GM19239 (cell line): Measurements from ENCODE around the gene PXN.

Experiments used
- DNase-seq: peaks from one replicate; pipeline ENCODE4 v3.0.0; 2011; ENCODE audit warnings: low spot score; ENCODE audit not compliant: insufficient read length
- FAIRE-seq: peaks from 2 replicates; lab custom pipeline; 2011; peaks lifted over from hg19 to GRCh38; lab: Jason Lieb, UNC

Gene PXN

DNA sequence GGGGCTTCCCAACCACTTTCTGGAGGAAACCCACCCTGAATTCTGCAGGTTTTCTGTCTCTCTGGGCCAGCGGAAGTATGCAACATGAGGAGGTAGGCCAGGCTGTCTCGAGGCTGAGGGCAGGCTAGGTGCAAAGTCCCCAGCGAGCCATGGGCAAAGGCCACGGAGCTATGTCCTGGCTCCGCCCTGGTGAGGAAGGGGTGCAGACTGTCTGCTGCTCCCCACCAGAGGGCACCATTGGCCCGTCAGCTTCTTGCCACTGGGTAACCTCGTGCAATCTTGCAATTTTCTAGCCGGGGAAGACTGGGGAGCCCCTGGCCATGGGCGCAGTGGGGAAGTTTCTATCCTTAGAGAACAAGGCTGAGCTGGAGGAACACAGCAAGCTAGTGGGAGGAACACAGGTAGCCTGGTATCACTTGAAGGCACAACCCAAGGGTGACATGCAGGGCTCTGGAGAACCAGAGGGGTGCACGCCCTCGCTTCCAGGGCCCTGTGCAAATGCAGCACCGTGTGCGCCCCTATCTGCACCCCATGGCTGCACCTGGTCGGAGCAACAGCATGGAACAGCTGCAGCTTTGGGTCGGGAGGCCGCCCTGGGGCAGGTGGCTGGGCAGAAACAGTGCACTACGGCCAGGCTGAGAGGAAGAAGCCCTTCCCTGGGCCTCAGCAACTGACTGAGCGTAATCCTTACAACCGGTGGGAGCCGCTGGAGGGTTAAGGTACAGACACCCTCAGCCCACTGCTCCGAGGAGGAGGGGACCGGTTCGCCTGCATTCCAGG is 37.0 kb downstream of the PXN start:
- FAIRE-seq = peak; percentile 56
- peak; percentile 93 for DNase-seq

DNA sequence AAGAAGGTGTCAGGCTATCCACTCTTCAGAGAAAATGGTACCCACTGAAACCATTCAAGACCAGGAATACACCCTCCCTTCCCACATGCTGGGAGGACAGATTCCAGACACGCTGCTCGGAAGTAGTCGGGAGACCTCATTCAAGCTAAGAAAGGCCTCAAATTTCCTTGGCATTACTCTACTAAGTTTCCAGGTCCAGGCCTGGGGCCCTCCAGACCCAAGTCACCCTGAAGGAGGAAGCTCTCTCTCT is 37.6 kb downstream of the PXN start:
- DNase-seq (no peak), FAIRE-seq (no peak)

DNA sequence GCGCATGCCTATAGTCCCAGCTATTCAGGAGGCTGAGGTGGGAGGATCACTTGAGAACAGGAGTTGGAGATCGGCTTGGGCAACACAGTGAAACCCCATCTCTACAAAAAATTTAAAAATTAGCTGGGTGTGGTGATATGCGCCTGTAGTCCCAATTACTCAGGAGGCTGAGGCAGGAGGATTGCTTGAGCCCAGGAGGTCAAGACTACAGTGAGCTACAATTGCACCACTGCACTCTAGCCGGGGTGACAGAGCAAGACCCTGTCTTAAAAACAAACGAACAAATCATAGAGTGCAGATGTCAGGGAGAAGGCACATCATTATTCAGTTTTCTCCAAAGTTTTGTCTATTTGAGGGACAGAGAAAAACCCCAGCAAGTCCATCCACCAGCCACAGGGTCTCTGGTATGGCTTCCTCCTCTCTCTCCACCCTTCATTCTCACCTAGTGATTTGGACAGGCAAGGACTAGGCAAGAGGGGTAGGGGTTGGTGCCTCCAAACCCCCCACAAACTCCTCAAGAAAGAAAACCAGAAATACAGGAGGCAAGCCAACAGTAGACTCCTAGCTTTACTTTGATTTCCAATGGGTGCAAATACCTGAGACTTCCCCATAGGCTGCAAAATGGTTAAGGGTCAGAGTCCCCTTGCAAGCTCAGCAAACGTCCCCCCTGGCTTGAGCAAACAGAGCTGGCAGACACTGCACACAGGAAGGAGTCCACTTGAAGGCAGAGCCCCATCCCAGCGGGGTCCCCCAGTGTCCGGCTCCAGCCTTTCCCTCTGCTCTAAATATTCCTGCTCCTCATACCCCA is 38.1 kb downstream of the PXN start:
- FAIRE-seq (no peak), DNase-seq (no peak)

DNA sequence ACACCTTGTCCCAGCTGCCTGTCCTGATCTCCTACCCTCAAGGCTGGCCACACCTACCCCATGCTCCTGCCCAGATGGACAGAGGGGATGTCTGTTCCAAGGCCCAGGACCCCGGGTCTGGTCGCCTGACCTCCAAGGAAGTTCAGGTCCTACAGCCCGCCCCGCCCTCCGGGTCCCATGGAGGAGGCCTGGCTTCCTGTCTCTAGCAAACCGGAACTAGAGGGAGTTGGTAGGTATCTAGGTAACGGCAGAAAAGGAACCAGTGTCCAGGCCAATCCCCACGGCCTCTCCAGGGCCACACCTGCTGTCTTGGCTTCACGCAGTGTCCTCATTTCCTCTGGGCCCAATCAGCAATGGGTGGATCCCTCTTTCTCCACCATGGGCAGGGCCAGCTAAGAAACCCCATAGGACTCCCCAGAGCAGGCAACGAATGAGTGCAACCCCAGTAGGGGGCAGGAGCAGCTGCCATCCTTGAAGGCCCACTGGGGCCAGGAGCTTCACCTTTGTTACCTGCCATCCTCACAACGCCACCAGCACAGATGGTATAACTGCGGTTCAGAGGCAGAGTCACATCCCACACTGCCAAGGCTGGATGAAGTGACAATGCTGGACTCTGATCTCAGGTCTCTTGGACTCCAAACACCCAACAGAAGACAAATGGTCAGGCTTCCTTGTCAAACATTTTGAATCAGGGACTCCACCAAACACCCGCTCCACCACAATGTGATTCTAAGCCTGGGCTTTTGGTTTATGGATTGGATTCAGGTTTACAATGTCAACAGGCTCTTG is 39.5 kb downstream of the PXN start:
- FAIRE-seq = no peak
- peak; percentile 51 for DNase-seq

DNA sequence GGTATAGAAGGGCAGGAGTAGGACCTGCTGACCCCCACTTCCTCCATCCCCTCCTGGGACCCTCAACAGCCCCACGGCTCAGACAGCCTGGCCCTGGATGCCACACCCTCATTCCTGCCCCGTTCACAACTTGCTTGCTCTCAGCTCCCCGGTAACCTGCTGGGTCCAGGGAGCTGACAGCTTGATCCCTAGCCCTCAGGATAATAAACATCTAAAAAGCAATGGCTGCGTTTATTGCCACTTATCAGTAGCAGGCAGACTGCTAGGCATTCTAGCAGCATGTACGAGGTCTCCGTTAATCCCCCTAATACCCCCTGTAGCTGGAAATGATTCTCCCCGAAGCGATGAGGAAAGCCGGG is 40.4 kb downstream of the PXN start:
- no peak for DNase-seq
- FAIRE-seq = no peak

DNA sequence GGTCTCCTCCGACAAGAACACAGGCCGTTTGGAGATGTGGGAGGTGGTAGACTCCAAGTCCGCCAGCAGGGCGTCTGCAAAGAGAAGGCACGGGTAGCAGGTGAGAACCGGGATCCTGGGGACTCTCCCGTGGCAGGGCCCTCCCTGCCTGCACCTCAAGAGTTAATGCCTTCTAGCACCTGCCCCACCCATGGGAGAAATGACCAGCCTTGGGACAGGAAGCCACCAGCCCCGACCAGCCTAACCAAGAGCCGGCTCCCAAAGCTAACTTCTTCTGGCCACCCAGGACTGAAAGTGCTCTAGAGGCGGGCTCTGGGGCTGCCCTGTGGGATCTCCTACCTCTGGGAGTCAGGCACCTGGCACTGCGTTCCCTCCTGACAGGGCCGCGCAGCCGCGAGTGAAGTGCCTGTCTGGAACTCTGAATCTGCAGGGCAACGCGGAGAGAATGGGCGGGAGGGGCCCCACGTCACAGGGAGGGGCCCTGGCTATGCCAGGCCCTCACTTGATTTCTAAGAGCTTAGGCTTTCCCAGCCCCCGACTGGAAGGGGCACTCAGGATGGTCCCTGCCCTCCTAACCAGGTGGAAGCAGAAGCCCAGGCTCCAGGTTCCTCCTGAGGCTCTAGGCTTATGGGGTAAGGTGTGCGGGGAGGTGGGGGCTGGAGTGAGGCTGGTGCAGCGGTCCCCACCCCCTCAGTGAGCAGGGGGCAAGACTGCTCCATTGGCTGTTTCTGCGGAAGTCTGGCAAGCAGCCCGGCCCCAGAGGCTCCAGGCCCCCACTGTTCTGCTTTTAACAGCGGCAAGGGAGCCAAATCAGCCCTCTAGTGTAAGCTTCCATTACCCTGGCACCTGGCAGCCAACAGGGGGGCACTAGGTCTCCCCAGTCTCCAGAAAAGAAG is 41.0 kb downstream of the PXN start:
- DNase-seq (no peak), FAIRE-seq (no peak)

DNA sequence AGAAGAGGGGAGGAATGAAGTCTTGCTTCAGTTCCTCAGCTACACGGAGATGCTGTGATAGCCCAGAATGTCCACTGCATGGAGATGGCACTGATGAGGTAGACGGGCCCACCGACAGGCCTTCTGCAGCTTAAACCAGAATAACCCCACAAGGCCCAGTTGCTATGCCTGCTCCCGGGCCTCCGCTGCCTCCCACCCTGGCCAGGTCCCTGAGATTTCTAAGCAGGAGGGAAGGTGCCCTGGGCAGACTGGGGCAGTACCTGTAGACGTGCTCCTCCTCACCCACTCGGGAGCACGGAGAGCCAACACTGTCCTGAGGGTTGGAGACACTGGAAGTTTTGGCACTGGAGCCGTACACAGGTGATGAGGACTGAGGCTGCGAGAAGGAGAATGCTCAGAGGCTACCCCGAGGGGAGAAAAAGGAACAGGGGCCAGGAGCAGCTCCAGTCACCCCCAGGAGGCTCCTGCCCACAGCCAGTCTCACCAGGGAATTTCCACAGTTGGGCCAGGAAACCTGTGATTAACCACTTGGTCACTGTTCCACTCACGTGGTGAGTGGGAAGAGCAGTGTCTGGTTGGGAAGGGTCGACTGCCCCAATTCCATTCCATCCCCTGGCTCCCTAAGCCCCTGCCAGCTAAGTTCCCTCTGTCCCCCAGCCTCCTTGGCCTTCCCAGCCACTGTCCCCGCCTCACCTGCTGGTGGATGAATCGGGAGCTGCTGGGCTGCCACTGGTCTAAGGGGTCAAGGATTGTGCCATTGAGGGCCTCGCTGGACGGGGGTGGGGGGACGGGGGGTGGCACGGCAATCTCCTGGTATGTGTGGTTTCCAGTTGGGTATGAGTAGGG is 41.8 kb downstream of the PXN start:
- no peak for FAIRE-seq
- DNase-seq = no peak

DNA sequence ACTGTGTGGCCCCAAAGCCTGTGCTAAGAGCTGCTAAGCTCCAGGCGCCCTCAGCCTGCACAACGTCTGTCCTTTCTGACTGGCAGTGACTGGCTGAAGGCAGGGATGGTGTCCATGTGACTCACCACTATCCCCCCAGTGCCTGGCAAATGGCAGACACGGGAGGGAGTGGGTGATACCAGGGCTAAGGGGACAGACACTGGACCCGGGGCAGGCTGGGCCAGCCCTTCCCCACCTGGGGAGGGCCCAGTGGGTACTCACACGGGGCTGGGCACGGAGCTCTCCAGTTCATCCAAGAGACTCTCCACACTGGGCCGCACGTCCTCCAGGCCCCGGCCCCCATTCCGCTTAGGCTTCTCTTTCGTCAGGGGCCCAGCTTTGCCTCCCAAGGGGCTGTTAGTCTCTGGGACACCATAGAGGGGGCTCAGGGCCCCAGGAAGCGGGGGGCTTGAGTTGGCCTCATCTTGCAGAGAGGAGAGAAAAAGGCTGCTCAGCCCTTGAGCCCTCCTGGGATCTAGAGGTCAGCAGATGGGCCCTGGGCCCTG is 43.2 kb downstream of the PXN start:
- no peak for DNase-seq
- FAIRE-seq = no peak

DNA sequence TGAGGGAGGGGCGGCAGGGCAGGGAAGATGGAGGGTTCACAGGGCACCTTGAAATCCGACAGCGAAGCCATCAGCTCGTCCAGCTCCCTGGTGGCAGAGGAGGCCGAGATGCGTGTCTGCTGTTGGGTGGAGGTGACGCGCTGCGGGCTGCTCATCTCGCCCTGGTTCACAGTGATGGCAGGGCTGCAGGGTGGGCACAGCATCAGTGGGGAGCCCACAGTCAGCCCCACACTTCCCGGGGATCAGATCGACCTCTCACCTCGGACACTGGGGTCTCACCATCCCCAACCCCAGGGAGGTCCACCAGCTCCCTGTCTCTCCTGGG is 44.0 kb downstream of the PXN start:
- no peak for FAIRE-seq
- no peak for DNase-seq

DNA sequence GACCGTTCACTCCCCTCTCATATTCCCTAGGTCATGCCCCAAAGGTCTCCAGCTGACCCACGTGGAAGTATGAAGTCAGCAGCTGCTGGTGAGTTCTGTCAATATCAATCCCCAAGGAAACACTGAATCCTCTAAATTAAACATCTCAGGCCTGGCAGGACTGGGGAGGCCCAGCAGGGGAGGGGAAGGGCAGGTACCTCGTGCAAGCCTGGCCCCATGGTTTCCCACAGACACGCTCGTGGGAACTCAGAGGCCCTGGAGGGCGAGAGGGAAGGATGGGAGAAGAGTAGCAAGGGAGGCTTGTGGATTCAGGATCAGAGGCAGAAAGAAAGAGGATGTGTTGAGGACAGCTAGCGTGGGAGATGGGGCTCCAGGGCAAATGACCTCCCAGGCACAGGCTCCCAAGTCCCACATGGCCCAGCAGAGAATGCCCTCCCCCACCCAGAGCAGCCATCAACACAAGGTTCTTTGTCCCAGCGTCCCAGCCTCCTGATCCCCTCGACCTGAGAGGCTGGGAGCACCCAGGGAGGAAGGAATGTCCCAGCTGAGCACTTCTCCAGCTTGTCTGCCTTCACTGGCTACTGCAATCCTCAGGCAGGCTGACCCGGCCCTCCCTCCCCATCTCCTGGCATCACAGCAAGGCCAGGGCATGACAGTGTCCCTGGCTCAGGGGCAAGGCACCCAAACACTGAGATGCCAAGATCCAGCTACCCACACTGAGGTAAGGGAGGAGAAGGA is 44.5 kb downstream of the PXN start:
- DNase-seq = no peak
- no peak for FAIRE-seq

DNA sequence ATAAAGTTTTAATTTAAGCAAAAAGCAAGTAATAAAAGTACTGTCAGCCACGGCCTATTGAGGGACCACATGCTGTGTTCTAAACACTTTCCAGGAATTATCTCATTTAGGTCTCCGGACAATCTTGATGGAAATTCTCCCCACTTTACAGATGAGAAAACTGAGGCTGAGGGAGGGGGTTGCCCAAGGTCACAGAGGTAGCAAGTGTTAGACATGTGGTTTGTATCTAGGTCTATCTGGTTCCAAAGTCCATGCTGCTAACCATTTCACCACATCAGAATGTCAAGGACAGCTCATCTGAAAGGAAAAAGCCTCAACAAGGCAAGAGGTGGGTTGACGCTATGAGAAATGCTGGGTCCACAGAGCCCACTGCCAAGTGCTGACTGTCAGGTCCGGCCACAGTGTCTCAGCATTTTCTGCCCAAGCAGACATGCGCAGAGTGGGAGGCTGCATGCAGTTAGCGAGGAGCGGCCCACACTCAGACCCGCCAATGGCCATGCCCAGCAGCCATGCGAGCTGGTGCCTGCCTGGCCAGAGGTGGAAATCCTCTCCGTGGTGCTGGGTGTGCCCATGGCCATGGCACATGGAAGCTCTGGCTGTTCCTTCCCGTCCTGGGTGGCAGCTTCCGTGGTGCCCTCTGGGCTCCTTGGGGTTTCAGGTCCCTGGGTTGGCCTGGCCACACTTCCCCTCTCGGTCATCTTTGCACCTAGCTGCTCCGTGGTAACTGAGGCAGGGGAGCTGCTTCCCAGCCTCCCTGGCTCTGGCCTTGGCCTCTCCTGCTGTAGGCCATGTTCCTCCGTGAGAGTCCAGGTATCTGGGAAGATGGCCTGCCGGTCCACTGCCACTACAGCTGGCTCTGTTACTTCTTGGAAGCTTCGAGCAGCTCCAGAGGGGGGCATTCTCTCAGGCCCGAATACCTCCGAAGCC is 46.6 kb downstream of the PXN start:
- FAIRE-seq (no peak), DNase-seq (no peak)

DNA sequence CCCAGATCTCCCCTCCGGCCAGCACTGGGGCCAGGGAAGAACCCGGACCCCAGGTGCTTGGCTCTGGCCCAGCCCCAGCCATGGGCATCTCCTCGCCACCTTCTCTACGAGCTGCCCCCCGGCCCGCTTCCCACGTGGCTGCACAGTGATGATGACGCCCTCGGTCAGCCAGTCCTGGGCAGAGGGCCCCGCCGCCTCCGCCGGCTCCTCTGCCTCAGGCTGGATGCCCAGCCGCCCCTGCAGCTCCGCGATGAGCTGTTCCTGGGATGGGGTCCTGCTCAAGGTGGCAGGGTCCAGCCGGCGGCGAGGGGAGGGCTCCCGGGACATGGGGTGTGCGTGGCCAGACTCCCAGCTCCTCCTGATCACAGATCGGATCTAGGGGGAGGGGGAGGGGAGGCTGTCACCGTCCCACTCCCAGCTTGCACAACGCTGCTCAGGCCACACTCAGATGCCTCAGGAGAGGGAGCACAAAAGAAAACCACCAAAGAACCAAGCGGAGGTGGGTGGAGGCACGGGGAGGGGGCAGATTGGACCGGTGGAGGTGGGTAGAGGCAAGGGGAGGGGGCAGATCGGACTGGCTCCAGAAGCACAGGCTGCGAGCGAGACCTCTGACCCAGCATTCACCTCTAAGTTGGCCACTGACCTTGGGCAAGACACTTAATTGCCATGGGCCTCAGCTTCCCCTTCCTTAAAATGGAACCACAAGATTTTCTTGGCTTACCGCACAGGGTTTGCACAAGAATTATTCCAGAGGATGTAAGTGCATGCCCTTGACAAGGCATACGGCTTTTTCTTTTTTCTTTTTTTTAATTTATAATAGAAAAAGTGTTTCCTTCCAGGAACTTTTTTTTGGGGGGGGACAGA is 48.6 kb downstream of the PXN start:
- FAIRE-seq (no peak), DNase-seq (no peak)

DNA sequence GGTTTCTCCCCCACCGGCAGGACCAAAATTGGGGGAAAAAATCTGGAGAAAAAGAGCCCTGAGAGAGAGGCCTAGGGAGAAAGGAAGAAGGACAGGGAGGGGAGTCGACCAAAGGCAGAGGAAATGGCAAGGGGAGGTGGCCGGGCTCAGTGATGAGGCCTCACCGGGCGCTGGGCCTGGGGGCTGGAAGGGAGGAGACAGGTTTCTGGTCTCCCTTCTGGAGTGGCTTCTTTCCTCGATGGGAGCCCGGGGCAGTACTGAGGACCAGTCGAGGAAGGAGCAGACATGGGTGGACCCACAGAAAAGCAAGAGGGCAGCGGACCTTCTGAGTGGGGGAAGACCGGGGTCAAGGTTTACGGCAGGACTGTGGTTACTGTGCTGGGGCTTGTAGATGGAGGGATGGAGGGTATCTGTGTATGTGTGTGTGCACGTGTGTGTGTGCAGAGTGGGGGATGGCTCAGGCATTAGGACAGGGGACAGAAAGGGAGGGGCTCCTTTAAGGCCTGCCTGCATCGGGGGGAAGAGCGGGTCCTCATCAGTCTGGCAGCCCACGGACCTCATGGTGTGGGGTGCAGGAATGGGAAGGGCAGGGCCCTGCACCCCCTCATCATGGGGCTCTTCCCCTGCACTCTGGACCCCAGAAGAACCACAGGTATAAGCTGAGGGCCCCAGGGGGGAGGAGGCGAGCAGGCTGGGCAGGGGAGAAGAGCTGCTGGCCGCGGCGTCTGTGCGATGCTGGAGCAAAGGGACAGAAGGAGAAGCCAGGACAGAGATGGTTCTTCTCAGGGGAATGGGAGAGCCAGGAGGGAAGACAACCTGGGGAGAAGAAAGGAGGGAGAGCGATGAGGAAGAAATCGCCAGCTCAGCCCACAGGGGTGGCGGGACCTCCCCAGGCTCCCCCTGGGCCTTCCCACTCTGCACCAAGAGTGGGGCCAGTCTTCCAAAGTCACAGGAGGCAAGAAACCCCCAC is 49.5 kb downstream of the PXN start:
- DNase-seq (no peak), FAIRE-seq (no peak)

DNA sequence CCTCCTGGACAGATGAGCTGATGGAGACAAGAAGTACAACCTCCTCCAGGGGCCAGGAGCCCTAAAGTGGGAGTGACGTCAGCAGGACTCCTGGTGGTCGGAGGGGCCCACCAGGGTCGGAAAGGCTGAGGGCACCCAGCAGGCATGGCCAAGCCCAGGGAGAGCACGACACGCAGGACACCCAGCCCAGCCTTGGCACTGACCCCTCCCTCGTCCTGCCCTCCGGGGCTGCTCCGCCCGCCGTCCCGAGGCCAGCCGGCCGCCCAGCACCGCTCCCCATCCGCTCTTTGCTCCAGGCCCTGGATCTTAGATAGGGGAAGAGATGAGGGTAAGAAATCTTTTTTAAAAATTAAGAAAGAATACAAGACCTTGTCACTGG is 50.2 kb downstream of the PXN start:
- FAIRE-seq (no peak), DNase-seq (no peak)

DNA sequence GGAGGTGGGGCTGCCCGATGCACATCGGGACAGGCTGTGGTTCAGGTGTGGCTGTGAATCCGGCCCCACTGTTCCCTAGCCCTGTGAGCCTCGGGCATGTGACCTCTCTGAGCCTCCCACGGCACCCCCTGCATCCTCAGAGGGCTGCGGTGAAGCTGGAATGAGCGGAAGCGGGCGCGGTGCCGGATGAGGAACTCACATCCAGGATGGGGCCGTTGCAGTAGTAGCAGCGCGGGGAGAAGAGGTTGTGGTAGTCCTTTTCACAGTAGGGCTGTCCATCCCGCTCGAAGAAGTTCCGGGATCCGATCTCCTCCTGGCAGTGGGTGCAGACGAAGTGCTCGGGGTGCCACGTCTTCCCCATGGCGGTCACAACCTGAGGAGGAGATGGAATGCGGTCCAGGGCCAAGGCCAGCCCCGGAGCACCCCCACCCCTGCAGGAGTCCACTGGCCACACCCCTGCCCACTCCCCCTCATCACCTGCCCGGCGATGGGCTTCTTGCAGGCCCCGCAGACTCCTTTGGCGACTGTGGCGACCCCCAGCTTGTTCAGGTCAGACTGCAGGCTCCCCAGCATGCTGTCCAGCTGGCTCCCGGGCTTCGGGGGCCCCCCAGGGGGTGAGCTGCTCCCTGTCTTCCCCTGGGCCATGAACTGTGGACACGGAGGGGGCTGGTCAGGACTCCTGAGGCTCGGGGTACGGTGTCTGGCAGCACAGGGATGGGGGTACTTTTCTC is 50.7 kb downstream of the PXN start:
- no peak for DNase-seq
- FAIRE-seq = no peak
